ENCODE results near the gene CCDC160.
A peak's percentile ranks its signal among the peaks of the same experiment; 100 is the strongest.
"Not testable (repeated sequence)": the region's sequence is repeated elsewhere in the genome, so short reads cannot be mapped to it uniquely, and the experiment has no call there.

CCDC160 gene

DNA sequence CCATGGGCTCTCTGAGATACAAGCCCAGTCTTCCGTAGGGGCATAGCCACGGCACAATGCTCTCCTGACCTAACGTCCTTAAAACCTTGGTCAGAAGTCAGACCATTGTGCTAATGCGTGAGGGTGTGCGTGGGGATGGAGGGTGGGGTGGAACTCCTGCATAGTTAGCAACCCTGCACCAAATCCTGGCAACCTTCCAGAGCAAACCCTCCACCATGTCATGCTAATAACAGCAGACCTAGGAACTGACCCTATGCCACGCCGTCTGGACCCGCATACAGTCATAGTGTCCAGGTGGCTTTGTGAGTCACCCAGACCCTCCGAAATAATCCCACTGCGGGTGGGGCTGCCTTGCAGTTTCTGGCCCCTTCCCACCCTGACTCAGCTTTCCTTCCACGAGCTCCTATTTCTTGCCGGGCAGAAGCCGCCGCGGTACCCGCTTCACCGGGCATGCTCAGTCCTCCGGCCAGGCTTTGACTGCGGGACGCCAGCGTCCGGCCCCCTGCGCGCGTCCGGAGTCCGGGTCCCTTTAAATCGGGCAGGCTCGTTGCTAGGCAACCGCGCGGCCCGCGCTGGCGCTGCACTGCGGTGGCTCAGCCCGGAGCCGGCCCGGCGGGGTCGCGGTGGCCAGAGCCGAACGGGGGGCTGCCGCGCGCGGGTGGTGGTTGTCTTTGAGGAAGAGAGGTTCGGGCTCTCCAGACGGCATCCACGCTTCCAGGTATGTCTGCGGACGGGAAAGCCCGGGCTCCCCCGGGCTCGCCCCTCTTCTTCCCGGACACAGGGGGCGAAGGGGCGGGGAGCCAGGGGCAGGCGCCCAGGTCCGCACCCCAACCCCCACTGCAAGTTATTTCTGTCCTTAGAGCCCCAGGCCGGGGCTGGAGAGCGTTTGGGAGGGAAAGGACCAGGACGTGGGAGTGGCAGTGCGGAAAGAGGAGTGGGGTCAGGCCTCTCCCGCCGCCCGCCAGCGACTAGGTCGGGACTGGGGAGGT, at the start of gene CCDC160:
Gene CCDC160, plus strand, starts transcription at position 557 of the 989 bp plus-strand sequence. CDS start 7,619 bp downstream, outside the sequence.
- Histone ChIP-seq H3K4me3 (ENCODE audit: low read depth in 1 of 2, low read length in 2 of 2) (peak within 1 kb of the TSS; percentile 16 to 66), H3K27ac (ENCODE audit: low read length) (no peak within 1 kb of the TSS), H3K27me3 (ENCODE audit: low read depth, low read length) (no peaks in the 10 kb centered on the region), H3K4me1 (ENCODE audit: control insufficient read depth in 1 of 2, insufficient read depth in 2 of 2, low read length in 2 of 2) (peaks cover 0 to 9% of the 10 kb centered on the region in 2 donors), H3K9me3 (ENCODE audit: control insufficient read depth in 1 of 2, low read length in 2 of 2) (no peaks in the 10 kb centered on the region), H3K36me3 (ENCODE audit: control insufficient read depth in 1 of 2, insufficient read depth in 2 of 2, low read length in 2 of 2) (no peaks in the 10 kb centered on the region)

DNA sequence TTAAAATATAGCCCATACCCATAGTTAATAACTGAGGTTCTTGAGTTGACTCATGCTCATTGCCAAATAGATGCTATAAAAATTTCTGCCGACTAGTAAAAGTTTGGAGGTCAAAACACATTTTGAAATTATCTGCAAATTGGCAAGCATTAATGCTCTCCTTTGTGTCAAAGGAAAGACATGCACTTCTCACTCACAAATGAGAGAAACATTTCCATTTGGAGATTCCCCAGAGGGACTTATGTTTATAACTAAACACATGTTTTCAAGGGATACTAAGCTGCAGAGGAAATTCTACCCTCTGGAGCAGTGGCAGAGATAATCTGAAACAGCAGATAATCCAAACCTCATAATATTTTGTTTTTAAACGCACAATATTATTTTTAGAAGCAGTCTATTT, 45.7 kb upstream of the CCDC160 start:
- Histone ChIP-seq H3K4me1 (ENCODE audit: control insufficient read depth in 1 of 2, insufficient read depth in 2 of 2, low read length in 2 of 2) (no peaks in the 10 kb centered on the region), H3K4me3 (ENCODE audit: low read depth in 1 of 2, low read length in 2 of 2) (no peak overlapping the region), H3K36me3 (ENCODE audit: control insufficient read depth in 1 of 2, insufficient read depth in 2 of 2, low read length in 2 of 2) (no peaks in the 10 kb centered on the region), H3K27ac (ENCODE audit: low read length) (no peak overlapping the region), H3K9me3 (ENCODE audit: control insufficient read depth in 1 of 2, low read length in 2 of 2) (no peaks in the 10 kb centered on the region), H3K27me3 (ENCODE audit: low read depth, low read length) (no peaks in the 10 kb centered on the region)

GRCh38 chrX:134194915-134195314, 42.1 kb upstream of the CCDC160 start:
- no peaks in the 10 kb centered on the region for H3K27me3 ChIP-seq (ENCODE audit: low read depth, low read length)
- no peaks in the 10 kb centered on the region for H3K4me1 ChIP-seq (ENCODE audit: control insufficient read depth in 1 of 2, insufficient read depth in 2 of 2, low read length in 2 of 2)
- no peaks in the 10 kb centered on the region for H3K36me3 ChIP-seq (ENCODE audit: control insufficient read depth in 1 of 2, insufficient read depth in 2 of 2, low read length in 2 of 2)
- H3K9me3 ChIP-seq (ENCODE audit: control insufficient read depth in 1 of 2, low read length in 2 of 2): no peaks in the 10 kb centered on the region
- no peak overlapping the region for H3K27ac ChIP-seq (ENCODE audit: low read length)
- no peak overlapping the region for H3K4me3 ChIP-seq (ENCODE audit: low read depth in 1 of 2, low read length in 2 of 2)

DNA sequence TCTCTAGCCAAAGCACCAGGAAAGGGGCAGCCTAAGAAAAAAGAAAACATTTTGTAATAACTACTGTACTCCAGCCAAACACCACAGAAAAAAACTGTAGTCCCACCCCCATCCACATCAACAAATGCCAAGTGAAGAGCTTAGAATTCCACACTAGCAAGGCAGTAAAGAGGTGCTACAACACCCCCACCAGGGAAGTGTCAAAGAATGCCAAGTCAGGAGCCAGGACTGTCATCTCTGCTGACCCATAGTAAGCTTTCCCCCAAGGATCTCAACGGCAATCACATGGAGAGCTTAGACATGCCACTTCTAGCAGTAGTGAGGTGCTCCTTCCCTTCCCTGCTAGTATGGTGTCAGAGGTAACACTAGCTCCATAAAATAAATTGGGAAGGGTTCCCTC, 34.4 kb upstream of the CCDC160 start:
- Histone ChIP-seq H3K4me3 (ENCODE audit: low read depth in 1 of 2, low read length in 2 of 2) (no peak overlapping the region), H3K9me3 (ENCODE audit: control insufficient read depth in 1 of 2, low read length in 2 of 2) (no peaks in the 10 kb centered on the region), H3K4me1 (ENCODE audit: control insufficient read depth in 1 of 2, insufficient read depth in 2 of 2, low read length in 2 of 2) (no peaks in the 10 kb centered on the region), H3K27ac (ENCODE audit: low read length) (no peak overlapping the region), H3K36me3 (ENCODE audit: control insufficient read depth in 1 of 2, insufficient read depth in 2 of 2, low read length in 2 of 2) (no peaks in the 10 kb centered on the region), H3K27me3 (ENCODE audit: low read depth, low read length) (no peaks in the 10 kb centered on the region)

GRCh38 chrX:134206221-134206620, 30.8 kb upstream of the CCDC160 start:
- Histone ChIP-seq H3K27me3 (ENCODE audit: low read depth, low read length) (no peaks in the 10 kb centered on the region), H3K9me3 (ENCODE audit: control insufficient read depth in 1 of 2, low read length in 2 of 2) (no peaks in the 10 kb centered on the region), H3K27ac (ENCODE audit: low read length) (no peak overlapping the region)

DNA sequence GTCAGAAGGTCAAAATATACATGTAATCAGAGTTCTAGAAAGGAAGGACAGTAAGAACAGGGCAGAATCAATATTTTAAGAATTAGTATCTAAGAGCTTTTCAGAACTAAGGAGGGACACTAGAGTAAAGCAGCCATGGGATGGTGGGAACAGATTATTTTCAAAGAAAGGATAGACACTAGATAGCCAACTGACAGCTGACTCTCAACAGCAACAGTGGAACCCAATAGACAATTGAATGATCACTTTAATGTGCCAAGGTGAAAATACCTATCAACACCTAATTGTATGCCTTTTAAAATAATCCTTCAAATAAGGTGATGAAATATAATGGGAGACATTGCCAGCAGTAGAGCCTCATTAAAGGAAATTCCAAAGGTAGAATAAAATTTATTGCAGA, 26.5 kb upstream of the CCDC160 start:
- no peaks in the 10 kb centered on the region for H3K27me3 ChIP-seq (ENCODE audit: low read depth, low read length)
- no peak overlapping the region for H3K27ac ChIP-seq (ENCODE audit: low read length)
- no peak overlapping the region for H3K4me3 ChIP-seq (ENCODE audit: low read depth in 1 of 2, low read length in 2 of 2)
- no peaks in the 10 kb centered on the region for H3K4me1 ChIP-seq (ENCODE audit: control insufficient read depth in 1 of 2, insufficient read depth in 2 of 2, low read length in 2 of 2)
- no peaks in the 10 kb centered on the region for H3K36me3 ChIP-seq (ENCODE audit: control insufficient read depth in 1 of 2, insufficient read depth in 2 of 2, low read length in 2 of 2)
- H3K9me3 ChIP-seq (ENCODE audit: control insufficient read depth in 1 of 2, low read length in 2 of 2): no peaks in the 10 kb centered on the region

More at GRCh38 chrX:134206221-134206620, 30.8 kb upstream of the CCDC160 start:
- H3K36me3 ChIP-seq (ENCODE audit: control insufficient read depth in 1 of 2, insufficient read depth in 2 of 2, low read length in 2 of 2): no peaks in the 10 kb centered on the region
- no peaks in the 10 kb centered on the region for H3K4me1 ChIP-seq (ENCODE audit: control insufficient read depth in 1 of 2, insufficient read depth in 2 of 2, low read length in 2 of 2)
- no peak overlapping the region for H3K4me3 ChIP-seq (ENCODE audit: low read depth in 1 of 2, low read length in 2 of 2)

- H3K27ac ChIP-seq (ENCODE audit: low read length): no peak overlapping the region
These were observed 1.7 kb upstream of the CCDC160 start for GRCh38 chrX:134235236-134235635.

GRCh38 chrX:134238144-134238543, 1.2 kb downstream of the CCDC160 start:
- not testable (repeated sequence) for H3K36me3 ChIP-seq (ENCODE audit: control insufficient read depth in 1 of 2, insufficient read depth in 2 of 2, low read length in 2 of 2); H3K27ac ChIP-seq (ENCODE audit: low read length); H3K4me3 ChIP-seq (ENCODE audit: low read depth in 1 of 2, low read length in 2 of 2); H3K9me3 ChIP-seq (ENCODE audit: control insufficient read depth in 1 of 2, low read length in 2 of 2); H3K4me1 ChIP-seq (ENCODE audit: control insufficient read depth in 1 of 2, insufficient read depth in 2 of 2, low read length in 2 of 2); H3K27me3 ChIP-seq (ENCODE audit: low read depth, low read length)

More at GRCh38 chrX:134235236-134235635, 1.7 kb upstream of the CCDC160 start:
- H3K9me3 ChIP-seq (ENCODE audit: control insufficient read depth in 1 of 2, low read length in 2 of 2): no peaks in the 10 kb centered on the region
- no peaks in the 10 kb centered on the region for H3K36me3 ChIP-seq (ENCODE audit: control insufficient read depth in 1 of 2, insufficient read depth in 2 of 2, low read length in 2 of 2)
- H3K27me3 ChIP-seq (ENCODE audit: low read depth, low read length): no peaks in the 10 kb centered on the region
- peaks cover 0 to 9% of the 10 kb centered on the region in 2 donors for H3K4me1 ChIP-seq (ENCODE audit: control insufficient read depth in 1 of 2, insufficient read depth in 2 of 2, low read length in 2 of 2)
- H3K4me3 ChIP-seq (ENCODE audit: low read depth in 1 of 2, low read length in 2 of 2): no peak overlapping the region

DNA sequence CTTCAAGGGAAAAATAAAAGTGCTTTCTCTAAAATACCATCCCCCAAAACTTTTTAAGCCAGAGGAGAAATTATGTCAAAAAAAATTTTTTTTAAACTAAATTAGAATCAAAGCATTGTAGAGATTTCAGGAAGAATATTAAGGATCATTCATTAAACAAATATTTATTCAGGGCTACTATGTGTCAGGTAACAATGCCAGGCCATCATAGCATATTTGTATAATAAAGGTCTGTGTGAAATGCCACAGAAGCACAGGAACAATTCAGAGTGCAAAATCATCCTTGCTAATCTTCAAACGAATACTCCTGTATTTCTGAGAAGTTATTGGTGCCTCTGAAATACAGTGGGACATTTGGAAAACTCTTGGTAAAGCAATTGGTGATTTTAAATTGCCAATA, 2.0 kb downstream of the CCDC160 start:
- Histone ChIP-seq H3K36me3 (ENCODE audit: control insufficient read depth in 1 of 2, insufficient read depth in 2 of 2, low read length in 2 of 2) (no peaks in the 10 kb centered on the region), H3K4me1 (ENCODE audit: control insufficient read depth in 1 of 2, insufficient read depth in 2 of 2, low read length in 2 of 2) (peaks cover 0 to 9% of the 10 kb centered on the region in 2 donors), H3K4me3 (ENCODE audit: low read depth in 1 of 2, low read length in 2 of 2) (no peak overlapping the region), H3K27me3 (ENCODE audit: low read depth, low read length) (no peaks in the 10 kb centered on the region), H3K27ac (ENCODE audit: low read length) (no peak overlapping the region), H3K9me3 (ENCODE audit: control insufficient read depth in 1 of 2, low read length in 2 of 2) (no peaks in the 10 kb centered on the region)

- no peaks in the 10 kb centered on the region for H3K27me3 ChIP-seq (ENCODE audit: low read depth, low read length)
- H3K9me3 ChIP-seq (ENCODE audit: control insufficient read depth in 1 of 2, low read length in 2 of 2): no peaks in the 10 kb centered on the region
- peaks cover 0 to 9% of the 10 kb centered on the region in 2 donors for H3K4me1 ChIP-seq (ENCODE audit: control insufficient read depth in 1 of 2, insufficient read depth in 2 of 2, low read length in 2 of 2)
- H3K27ac ChIP-seq (ENCODE audit: low read length): no peak overlapping the region
- no peak overlapping the region for H3K4me3 ChIP-seq (ENCODE audit: low read depth in 1 of 2, low read length in 2 of 2)
- H3K36me3 ChIP-seq (ENCODE audit: control insufficient read depth in 1 of 2, insufficient read depth in 2 of 2, low read length in 2 of 2): no peaks in the 10 kb centered on the region
These were observed 3.2 kb downstream of the CCDC160 start for GRCh38 chrX:134240209-134240608.

GRCh38 chrX:134241960-134242619, 5.1 kb downstream of the CCDC160 start:
- peaks cover 0 to 3% of the 10 kb centered on the region in 2 donors for H3K4me1 ChIP-seq (ENCODE audit: control insufficient read depth in 1 of 2, insufficient read depth in 2 of 2, low read length in 2 of 2)

More at GRCh38 chrX:134241960-134242619, 5.1 kb downstream of the CCDC160 start:
- H3K27me3 ChIP-seq (ENCODE audit: low read depth, low read length): no peaks in the 10 kb centered on the region
- no peaks in the 10 kb centered on the region for H3K9me3 ChIP-seq (ENCODE audit: control insufficient read depth in 1 of 2, low read length in 2 of 2)
- H3K27ac ChIP-seq (ENCODE audit: low read length): no peak overlapping the region
- H3K4me3 ChIP-seq (ENCODE audit: low read depth in 1 of 2, low read length in 2 of 2): no peak overlapping the region
- no peaks in the 10 kb centered on the region for H3K36me3 ChIP-seq (ENCODE audit: control insufficient read depth in 1 of 2, insufficient read depth in 2 of 2, low read length in 2 of 2)
